Large intestine (tissue), 3 donors: ENCODE results near the gene LAMB1. TPM values are rescaled to one million over a fixed set of nuclear protein-coding genes. Genes with fewer than 3 reads are reported as not detected.

Experiments used
- DNase-seq, 2 donors: peaks; one replicate each; pipeline versions ENCODE4 v3.0.0 to v3.0.0-alpha.2; 2013
- H3K27ac ChIP-seq: one replicate; pipeline ENCODE4 v1.5.1; 2013; ENCODE audit warnings: low read length
- H3K27me3 ChIP-seq: 2 replicates; pipeline ENCODE4 v1.6.1; 2013; ENCODE audit warnings: low read length; ENCODE audit not compliant: control insufficient read depth, insufficient read depth
- H3K36me3 ChIP-seq: 2 replicates; pipeline ENCODE4 v1.6.1; 2013; ENCODE audit warnings: low read length; ENCODE audit not compliant: control insufficient read depth, insufficient read depth
- H3K4me1 ChIP-seq: one replicate; pipeline ENCODE4 v1.6.1; 2013; ENCODE audit warnings: low read length; ENCODE audit not compliant: control insufficient read depth, insufficient read depth
- H3K4me3 ChIP-seq: one replicate; pipeline ENCODE4 v1.5.1; 2013; ENCODE audit warnings: low read length
- H3K9me3 ChIP-seq: one replicate; pipeline ENCODE4 v1.6.1; 2013; ENCODE audit warnings: mild to moderate bottlenecking, low read depth, low read length, moderate library complexity; ENCODE audit not compliant: control insufficient read depth
- WGBS: methylation state at CpG from one replicate; pipeline ENCODE4 v1.1.5; 2013; ENCODE audit warnings: low lambda C conversion rate; ENCODE audit not compliant: insufficient coverage; 5-methylcytosine and 5-hydroxymethylcytosine counted together
- polyA plus RNA-seq: library from polyadenylated mRNA; unstranded; fragments of 120-200 nt; gene quantifications from one replicate; pipeline ENCODE4 v1.2.1, GENCODE V29; 2013

The LAMB1 gene
- polyA plus RNA-seq, 1 donor, result 271 TPM

DNA sequence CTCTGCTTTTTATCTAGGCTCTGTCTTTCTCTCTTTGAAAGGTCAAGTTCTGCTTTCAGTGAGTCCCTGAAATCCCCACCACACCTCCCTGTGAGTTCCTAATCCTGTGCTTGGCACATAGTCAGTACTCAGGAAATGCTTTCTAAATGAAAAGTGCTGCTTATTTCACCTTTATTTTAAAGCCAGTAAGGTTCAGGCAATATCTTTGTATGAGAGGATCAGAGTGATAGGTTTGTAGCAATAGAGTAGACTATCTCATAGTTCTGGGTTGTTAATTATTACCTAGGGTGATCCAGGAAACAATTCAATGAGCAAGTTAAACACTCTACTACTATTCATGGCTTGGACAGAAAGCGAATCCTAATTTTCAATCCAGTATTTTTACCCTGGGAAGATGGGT is 7.4 kb upstream of the LAMB1 start:
- Histone ChIP-seq H3K4me1 (peaks cover 67% of the 10 kb centered on the region), H3K9me3 (no peaks in the 10 kb centered on the region), H3K4me3 (no peak overlapping the region), H3K27me3 (no peaks in the 10 kb centered on the region), H3K36me3 (no peaks in the 10 kb centered on the region), H3K27ac (peak overlapping the region; percentile 83)
- no CpG with 5 or more reads among the region's 1 CpG for WGBS
- peak; percentile 35 to 83 for DNase-seq

DNA sequence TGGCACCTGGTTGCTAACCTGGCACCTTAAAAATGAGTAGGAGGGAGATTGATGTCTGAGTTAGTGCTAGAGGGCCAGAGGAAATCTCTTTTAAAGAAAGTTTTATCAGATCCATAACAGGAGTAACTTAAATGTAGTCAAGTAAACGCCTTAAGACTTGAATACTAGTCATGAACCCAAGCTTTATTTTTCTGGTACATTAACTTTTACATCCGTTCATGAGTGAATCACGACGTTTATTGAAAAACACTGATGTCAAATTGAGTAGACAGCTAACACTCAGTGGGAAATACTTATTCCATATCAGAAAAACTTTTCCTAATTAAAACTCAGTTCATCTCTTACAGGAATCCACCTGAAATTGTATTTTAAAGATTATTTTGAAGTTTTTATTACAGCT is 6.9 kb upstream of the LAMB1 start:
- H3K27ac ChIP-seq, result peak overlapping the region; percentile 83
- no peaks in the 10 kb centered on the region for H3K36me3 ChIP-seq
- DNase-seq, result no peak
- peaks cover 67% of the 10 kb centered on the region for H3K4me1 ChIP-seq
- H3K4me3 ChIP-seq, result no peak overlapping the region
- H3K27me3 ChIP-seq, result no peaks in the 10 kb centered on the region
- 60% methylated on average over 2 of the region's 4 CpGs for WGBS
- no peaks in the 10 kb centered on the region for H3K9me3 ChIP-seq

DNA sequence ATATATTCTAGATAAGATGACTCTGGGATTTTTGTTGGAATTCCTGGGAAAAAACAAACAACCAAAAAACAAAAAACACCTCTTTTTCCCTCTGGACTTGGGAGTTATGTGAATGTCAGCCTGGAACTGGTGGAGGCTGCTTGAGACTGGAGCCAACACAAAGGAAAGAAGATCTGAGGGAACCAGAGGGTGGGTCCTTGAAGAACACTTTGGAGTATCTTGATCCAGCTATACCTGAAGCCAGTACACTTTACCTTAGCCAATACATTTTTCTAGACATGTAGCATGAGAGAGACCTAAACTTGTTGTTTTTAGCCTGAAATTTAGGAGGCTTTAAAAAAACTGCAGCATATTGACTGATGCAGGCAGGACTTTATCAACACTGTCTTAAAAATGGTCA is 5.9 kb upstream of the LAMB1 start:
- no peaks in the 10 kb centered on the region for H3K36me3 ChIP-seq
- H3K4me1 ChIP-seq, result peaks cover 71% of the 10 kb centered on the region
- no peaks in the 10 kb centered on the region for H3K27me3 ChIP-seq
- H3K4me3 ChIP-seq, result no peak overlapping the region
- no peaks in the 10 kb centered on the region for H3K9me3 ChIP-seq
- no peak for DNase-seq
- peak overlapping the region; percentile 46 for H3K27ac ChIP-seq

- H3K27me3 ChIP-seq, result no peaks in the 10 kb centered on the region
- peaks cover 70% of the 10 kb centered on the region for H3K4me1 ChIP-seq
- no peaks in the 10 kb centered on the region for H3K9me3 ChIP-seq
- H3K4me3 ChIP-seq, result no peak overlapping the region
- DNase-seq, result peak; percentile 40 to 78
- no peaks in the 10 kb centered on the region for H3K36me3 ChIP-seq
- 33% methylated on average over 1 of the region's 4 CpGs for WGBS
- H3K27ac ChIP-seq, result peak overlapping the region; percentile 46
Measured at GRCh38 chr7:108008240-108008639, 5.3 kb upstream of the LAMB1 start.

DNA sequence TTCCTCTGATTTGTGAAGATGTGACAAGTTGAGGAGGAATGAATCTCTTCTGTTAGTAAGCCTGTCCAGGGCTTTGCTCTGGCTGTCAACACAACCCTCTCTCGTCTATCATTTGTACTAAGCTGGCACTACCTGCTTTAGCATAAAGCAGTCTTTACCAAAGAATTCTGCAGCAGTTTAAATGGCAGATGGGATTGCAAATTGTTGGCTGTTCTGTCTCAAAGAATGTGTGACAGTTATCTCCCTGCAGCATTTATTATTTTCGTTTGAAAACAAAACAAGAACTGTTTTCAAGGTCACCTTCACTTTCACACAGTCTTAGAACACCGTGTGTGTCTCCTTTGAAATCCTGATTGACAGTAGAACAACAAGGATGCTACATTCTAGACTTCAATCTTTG is 4.8 kb upstream of the LAMB1 start:
- WGBS, result no CpG with 5 or more reads among the region's 3 CpGs
- H3K27ac ChIP-seq, result peak overlapping the region; percentile 46
- no peaks in the 10 kb centered on the region for H3K36me3 ChIP-seq
- H3K9me3 ChIP-seq, result no peaks in the 10 kb centered on the region
- peaks cover 65% of the 10 kb centered on the region for H3K4me1 ChIP-seq
- no peak for DNase-seq
- H3K4me3 ChIP-seq, result no peak overlapping the region
- no peaks in the 10 kb centered on the region for H3K27me3 ChIP-seq

DNA sequence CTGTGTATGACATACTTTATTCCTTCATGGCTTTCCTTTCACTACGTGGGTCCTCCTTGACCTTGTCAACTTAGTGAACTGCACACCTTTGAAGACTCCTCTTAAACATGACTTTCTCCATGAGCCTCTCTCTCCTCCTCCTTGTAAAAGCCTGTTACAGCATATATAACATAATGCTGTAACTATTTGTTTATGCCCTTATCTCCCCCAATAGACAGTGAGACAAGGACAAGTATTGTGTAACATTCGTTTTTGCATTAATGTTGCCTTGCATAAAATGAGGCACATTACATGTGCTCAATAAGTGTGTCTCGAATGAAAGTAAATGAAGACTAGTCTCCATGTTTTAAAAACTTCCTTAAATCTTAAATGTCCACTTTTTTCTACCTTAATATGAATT is 4.3 kb upstream of the LAMB1 start:
- DNase-seq, result peak in 1 of 2 donors; percentile 72
- no peaks in the 10 kb centered on the region for H3K36me3 ChIP-seq
- H3K27ac ChIP-seq, result peak overlapping the region; percentile 46
- WGBS, result 22% methylated on average over 2 of the region's 3 CpGs
- H3K27me3 ChIP-seq, result no peaks in the 10 kb centered on the region
- no peaks in the 10 kb centered on the region for H3K9me3 ChIP-seq
- no peak overlapping the region for H3K4me3 ChIP-seq
- peaks cover 63% of the 10 kb centered on the region for H3K4me1 ChIP-seq

DNA sequence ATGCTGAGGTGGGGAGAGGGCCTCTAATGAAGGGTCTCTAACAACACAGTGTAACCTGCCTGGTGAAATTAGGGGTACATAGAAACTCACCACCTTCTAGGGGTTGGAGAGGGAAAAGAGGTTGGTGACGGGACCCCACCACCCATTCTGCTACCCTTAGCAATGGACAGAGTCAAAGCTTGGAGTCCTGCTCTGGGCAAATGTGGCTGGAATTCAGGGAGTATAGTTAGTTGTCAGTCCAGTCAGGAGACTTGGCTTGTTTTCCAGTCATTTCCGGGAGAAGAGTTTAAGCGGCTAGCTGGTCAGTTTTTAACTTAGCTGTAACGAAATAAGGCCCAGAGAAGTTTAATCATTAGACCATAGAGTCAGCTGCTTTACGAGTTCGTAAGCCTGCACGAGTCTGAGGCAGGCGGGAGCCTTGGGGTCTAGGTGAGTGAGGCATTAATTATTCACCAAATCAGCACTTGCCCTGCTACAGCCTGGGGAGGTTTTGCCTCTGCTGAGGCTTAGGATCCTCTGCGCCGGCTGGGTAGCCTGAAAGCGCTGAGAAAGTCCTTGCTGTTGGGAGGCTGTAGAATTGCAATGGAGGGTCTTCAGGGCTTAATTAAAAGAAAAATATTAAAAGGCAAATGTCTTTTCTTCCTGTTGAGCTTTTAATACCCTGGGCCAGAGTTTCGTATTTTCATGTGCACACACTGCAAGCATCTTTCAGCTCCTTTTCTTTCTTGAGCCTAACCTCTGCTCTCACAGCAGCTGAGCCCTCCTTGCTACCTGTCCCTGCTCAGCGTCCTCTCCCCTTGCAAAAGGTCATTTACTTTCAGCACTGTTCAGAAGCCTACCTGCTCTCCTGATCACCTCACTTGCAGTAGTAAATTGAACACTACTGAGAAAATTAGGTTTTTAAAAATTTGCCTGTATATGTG is 1.5 kb upstream of the LAMB1 start:
- Histone ChIP-seq H3K27me3 (no peaks in the 10 kb centered on the region), H3K36me3 (peaks cover 6% of the 10 kb centered on the region), H3K4me1 (peaks cover 59% of the 10 kb centered on the region), H3K9me3 (no peaks in the 10 kb centered on the region), H3K4me3 (peak overlapping the region; percentile 81), H3K27ac (peak overlapping the region; percentile 95)
- no CpG with 5 or more reads among the region's 13 CpGs for WGBS
- peak; percentile 90 to 93 for DNase-seq

DNA sequence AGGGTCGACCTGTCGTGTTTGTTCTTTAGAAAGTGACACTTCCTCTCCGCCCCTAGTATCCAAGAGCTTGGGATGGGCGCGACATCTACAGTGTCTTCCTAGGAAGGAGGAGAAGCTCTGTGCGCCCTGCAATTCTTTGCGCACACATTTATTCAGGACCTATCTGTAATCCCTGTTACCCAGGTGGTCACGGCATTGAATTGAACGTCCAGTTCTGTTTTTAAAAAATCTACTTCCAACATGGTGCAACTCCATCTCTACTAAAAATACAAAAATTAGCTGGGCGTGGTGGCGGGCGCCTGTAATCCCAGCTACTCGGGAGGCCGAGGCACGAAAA is 606 bp upstream of the LAMB1 start:
- no peak for DNase-seq
- no peaks in the 10 kb centered on the region for H3K27me3 ChIP-seq
- H3K4me3 ChIP-seq, result peak overlapping the region; percentile 81
- no CpG with 5 or more reads among the region's 15 CpGs for WGBS
- H3K36me3 ChIP-seq, result peaks cover 10% of the 10 kb centered on the region
- no peaks in the 10 kb centered on the region for H3K9me3 ChIP-seq
- peaks cover 55% of the 10 kb centered on the region for H3K4me1 ChIP-seq
- peak overlapping the region; percentile 95 for H3K27ac ChIP-seq

DNA sequence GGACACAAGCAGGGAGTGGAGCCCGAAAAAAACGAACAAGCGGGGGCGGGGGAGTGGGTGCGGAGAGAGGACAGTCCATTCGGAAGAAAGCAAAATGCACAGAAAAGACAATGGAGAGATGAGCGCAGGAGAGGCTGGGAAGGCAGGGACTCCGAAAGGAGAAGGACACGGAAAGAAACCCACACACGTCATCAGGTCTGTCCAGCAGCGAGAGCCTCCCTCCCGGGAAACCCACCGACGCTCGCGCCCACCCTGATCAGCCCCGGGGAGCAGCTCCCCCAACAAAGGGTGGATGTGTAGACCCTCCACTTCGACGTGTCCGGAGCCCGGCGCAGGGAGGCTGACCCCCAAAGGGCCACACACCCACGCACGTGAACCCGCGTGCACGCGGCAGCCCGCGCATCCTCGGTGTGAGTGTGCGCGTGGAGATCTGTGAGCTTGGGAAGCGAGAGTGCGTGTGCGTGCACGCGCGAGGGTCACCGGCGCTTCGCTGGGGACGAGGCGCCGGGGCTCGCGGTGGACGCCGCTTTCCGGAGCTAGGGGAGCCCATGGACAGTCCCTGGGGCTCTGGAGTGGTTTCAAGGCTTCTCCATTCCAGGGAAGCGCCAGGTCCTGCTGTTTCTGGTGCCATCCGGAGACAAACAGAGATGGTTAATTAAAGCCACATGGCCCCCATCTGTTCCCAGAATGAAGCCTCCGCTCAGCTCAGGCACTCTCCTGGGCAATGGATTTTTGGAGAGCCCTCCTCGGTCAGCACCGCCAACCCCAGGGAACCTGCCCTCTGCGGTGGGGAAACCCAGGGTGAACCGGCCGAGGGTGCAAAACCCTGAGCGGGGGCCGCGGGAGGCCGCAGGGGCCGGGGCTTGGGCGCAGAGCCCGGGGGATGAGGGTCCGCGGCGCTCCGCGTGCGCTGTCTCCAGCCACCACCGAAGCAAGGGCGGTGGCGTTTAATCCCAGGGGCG is 916 bp downstream of the LAMB1 start:
- Histone ChIP-seq H3K27ac (peak overlapping the region; percentile 95), H3K9me3 (no peaks in the 10 kb centered on the region), H3K27me3 (no peaks in the 10 kb centered on the region), H3K4me3 (peak overlapping the region; percentile 81), H3K36me3 (peaks cover 10% of the 10 kb centered on the region), H3K4me1 (peaks cover 44% of the 10 kb centered on the region)
- no CpG with 5 or more reads among the region's 75 CpGs for WGBS
- DNase-seq, result peak in 1 of 2 donors; percentile 68
